DND-41 (cell line): Measurements from ENCODE around the gene KCNMA1.

Source experiments
- EZH2 ChIP-seq: IDR thresholded peaks from 3 replicates; pipeline ENCODE4 v1.6.1; 2012; ENCODE audit warnings: borderline replicate concordance, low read depth, mild to moderate bottlenecking, moderate library complexity, low read length, inconsistent platforms; ENCODE audit not compliant: severe bottlenecking
- TF ChIP-seq, protein P1 (sequence below): IDR thresholded peaks from 2 replicates; pipeline ENCODE4 v1.5.1; 2012; ENCODE audit warnings: borderline replicate concordance, low read length, moderate library complexity, mild to moderate bottlenecking; ENCODE audit not compliant: poor library complexity, severe bottlenecking; ENCODE audit errors: extremely low read depth

- TF ChIP-seq, protein P1, sequence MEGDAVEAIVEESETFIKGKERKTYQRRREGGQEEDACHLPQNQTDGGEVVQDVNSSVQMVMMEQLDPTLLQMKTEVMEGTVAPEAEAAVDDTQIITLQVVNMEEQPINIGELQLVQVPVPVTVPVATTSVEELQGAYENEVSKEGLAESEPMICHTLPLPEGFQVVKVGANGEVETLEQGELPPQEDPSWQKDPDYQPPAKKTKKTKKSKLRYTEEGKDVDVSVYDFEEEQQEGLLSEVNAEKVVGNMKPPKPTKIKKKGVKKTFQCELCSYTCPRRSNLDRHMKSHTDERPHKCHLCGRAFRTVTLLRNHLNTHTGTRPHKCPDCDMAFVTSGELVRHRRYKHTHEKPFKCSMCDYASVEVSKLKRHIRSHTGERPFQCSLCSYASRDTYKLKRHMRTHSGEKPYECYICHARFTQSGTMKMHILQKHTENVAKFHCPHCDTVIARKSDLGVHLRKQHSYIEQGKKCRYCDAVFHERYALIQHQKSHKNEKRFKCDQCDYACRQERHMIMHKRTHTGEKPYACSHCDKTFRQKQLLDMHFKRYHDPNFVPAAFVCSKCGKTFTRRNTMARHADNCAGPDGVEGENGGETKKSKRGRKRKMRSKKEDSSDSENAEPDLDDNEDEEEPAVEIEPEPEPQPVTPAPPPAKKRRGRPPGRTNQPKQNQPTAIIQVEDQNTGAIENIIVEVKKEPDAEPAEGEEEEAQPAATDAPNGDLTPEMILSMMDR: no peak
- TF ChIP-seq EZH2: no peak
Observed at GRCh38 chr10:77472146-77472545, 165.5 kb downstream of the KCNMA1 start.
